ENCODE results near the gene OLFML2A.
A peak's percentile ranks its signal among the peaks of the same experiment; 100 is the strongest.
"Not testable (repeated sequence)": the region's sequence is repeated elsewhere in the genome, so short reads cannot be mapped to it uniquely, and the experiment has no call there.

Gene OLFML2A

GRCh38 chr9:124776954-124777648 lies at the start of gene OLFML2A:
Gene OLFML2A (plus strand): TSS chr9:124777133. CDS start chr9:124777271, 138 bp downstream.
- Histone ChIP-seq H3K4me1 (no peaks in the 10 kb centered on the region), H3K9me3 (ENCODE audit: control insufficient read depth, low read length) (no peaks in the 10 kb centered on the region), H2AFZ (peak within 1 kb of the TSS; percentile 69), H3K4me2 (ENCODE audit: low read length) (peak within 1 kb of the TSS; percentile 77), H3K36me3 (ENCODE audit: control insufficient read depth, insufficient read depth, low read length) (no peaks in the 10 kb centered on the region), H3K9ac (no peak within 1 kb of the TSS), H3K4me3 (ENCODE audit: low read depth, low read length) (peak within 1 kb of the TSS; percentile 39), H3K27me3 (ENCODE audit: control insufficient read depth, insufficient read depth, low read length) (no peaks in the 10 kb centered on the region), H3K27ac (no peak within 1 kb of the TSS), H3K79me2 (no peaks in the 10 kb centered on the region)
- TF ChIP-seq CTCF (IDR thresholded peaks at IDR 0.05) = peak; percentile 16

- H3K4me1 ChIP-seq = peaks cover 10% of the 10 kb centered on the region
- H3K4me3 ChIP-seq (ENCODE audit: low read depth, low read length) = no peak overlapping the region
- H3K4me2 ChIP-seq (ENCODE audit: low read length) = no peak overlapping the region
- H3K27me3 ChIP-seq (ENCODE audit: control insufficient read depth, insufficient read depth, low read length) = no peaks in the 10 kb centered on the region
- no peaks in the 10 kb centered on the region for H3K36me3 ChIP-seq (ENCODE audit: control insufficient read depth, insufficient read depth, low read length)
- no peak overlapping the region for H3K9ac ChIP-seq
- no peak overlapping the region for H2AFZ ChIP-seq
- H3K27ac ChIP-seq = no peak overlapping the region
- TF ChIP-seq CTCF (IDR thresholded peaks at IDR 0.05) = no peak
- no peaks in the 10 kb centered on the region for H3K9me3 ChIP-seq (ENCODE audit: control insufficient read depth, low read length)
- no peaks in the 10 kb centered on the region for H3K79me2 ChIP-seq
Measured at GRCh38 chr9:124730772-124731171, 46.2 kb upstream of the OLFML2A start.

- Histone ChIP-seq H3K4me3 (ENCODE audit: low read depth, low read length) (no peak overlapping the region), H3K79me2 (no peaks in the 10 kb centered on the region), H3K36me3 (ENCODE audit: control insufficient read depth, insufficient read depth, low read length) (no peaks in the 10 kb centered on the region), H3K27ac (no peak overlapping the region), H2AFZ (peak overlapping the region; percentile 11), H3K9me3 (ENCODE audit: control insufficient read depth, low read length) (no peaks in the 10 kb centered on the region), H3K4me2 (ENCODE audit: low read length) (peak overlapping the region; percentile 15), H3K4me1 (peaks cover 10% of the 10 kb centered on the region), H3K9ac (no peak overlapping the region), H3K27me3 (ENCODE audit: control insufficient read depth, insufficient read depth, low read length) (no peaks in the 10 kb centered on the region)
- no peak for TF ChIP-seq CTCF (IDR thresholded peaks at IDR 0.05)
Measured at GRCh38 chr9:124733964-124734740, 42.8 kb upstream of the OLFML2A start.

- not testable (repeated sequence) for H3K4me2 ChIP-seq (ENCODE audit: low read length); H3K79me2 ChIP-seq; H3K27me3 ChIP-seq (ENCODE audit: control insufficient read depth, insufficient read depth, low read length); H3K27ac ChIP-seq; H3K9ac ChIP-seq; H3K36me3 ChIP-seq (ENCODE audit: control insufficient read depth, insufficient read depth, low read length); H3K9me3 ChIP-seq (ENCODE audit: control insufficient read depth, low read length); H2AFZ ChIP-seq; H3K4me3 ChIP-seq (ENCODE audit: low read depth, low read length)
- peaks cover 10% of the 10 kb centered on the region for H3K4me1 ChIP-seq
Measured at GRCh38 chr9:124734741-124735083, 42.2 kb upstream of the OLFML2A start.

GRCh38 chr9:124735121-124735520 lies 41.8 kb upstream of the OLFML2A start:
- H3K36me3 ChIP-seq (ENCODE audit: control insufficient read depth, insufficient read depth, low read length) = no peaks in the 10 kb centered on the region
- no peaks in the 10 kb centered on the region for H3K79me2 ChIP-seq
- no peak overlapping the region for H2AFZ ChIP-seq
- no peak overlapping the region for H3K27ac ChIP-seq
- TF ChIP-seq CTCF (IDR thresholded peaks at IDR 0.05) = no peak
- no peak overlapping the region for H3K9ac ChIP-seq
- no peak overlapping the region for H3K4me3 ChIP-seq (ENCODE audit: low read depth, low read length)
- H3K9me3 ChIP-seq (ENCODE audit: control insufficient read depth, low read length) = no peaks in the 10 kb centered on the region
- no peak overlapping the region for H3K4me2 ChIP-seq (ENCODE audit: low read length)
- H3K4me1 ChIP-seq = peaks cover 10% of the 10 kb centered on the region
- no peaks in the 10 kb centered on the region for H3K27me3 ChIP-seq (ENCODE audit: control insufficient read depth, insufficient read depth, low read length)

- not testable (repeated sequence) for H3K9me3 ChIP-seq (ENCODE audit: control insufficient read depth, low read length); H3K27ac ChIP-seq; H3K79me2 ChIP-seq; H3K36me3 ChIP-seq (ENCODE audit: control insufficient read depth, insufficient read depth, low read length); H3K27me3 ChIP-seq (ENCODE audit: control insufficient read depth, insufficient read depth, low read length); H3K4me3 ChIP-seq (ENCODE audit: low read depth, low read length); H3K9ac ChIP-seq; H3K4me2 ChIP-seq (ENCODE audit: low read length); H2AFZ ChIP-seq
- H3K4me1 ChIP-seq = peaks cover 10% of the 10 kb centered on the region
Measured at GRCh38 chr9:124738075-124738474, 38.9 kb upstream of the OLFML2A start.

Measured in parathyroid adenoma (tissue), 2 donors.